ENCODE results near the gene PRSS27. TPM values are rescaled to one million over a fixed set of nuclear protein-coding genes. Genes with fewer than 3 reads are reported as not detected.
"Not testable (repeated sequence)": the region's sequence is repeated elsewhere in the genome, so short reads cannot be mapped to it uniquely, and the experiment has no call there.

Gene PRSS27
- total RNA-seq, 1 donor from 2014 or later: 0.11 TPM

DNA sequence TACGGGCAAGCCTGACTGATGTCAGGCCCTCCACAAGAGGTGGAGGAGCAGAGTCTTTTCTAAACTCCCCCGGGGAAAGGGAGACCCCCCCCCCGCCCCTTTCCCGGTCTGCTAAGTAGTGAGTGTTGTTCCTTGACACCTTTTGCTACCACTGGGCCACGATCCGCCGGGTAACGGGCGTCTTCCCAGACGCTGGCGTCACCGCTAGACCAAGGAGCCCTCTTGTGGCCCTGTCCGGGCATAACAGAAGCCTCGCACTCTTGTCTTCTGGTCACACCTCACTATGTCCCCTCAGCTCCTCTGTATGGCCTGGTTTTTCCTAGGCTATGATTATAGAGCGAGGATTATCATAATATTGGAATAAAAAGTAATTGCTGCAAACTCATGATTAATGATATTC is 50.0 kb downstream of the PRSS27 start:
- H3K4me1 ChIP-seq: peaks cover 42% of the 10 kb centered on the region
- H3K27me3 ChIP-seq (ENCODE audit: low read depth); intact Hi-C loops (cut with micrococcal nuclease); H3K9me3 ChIP-seq (replicated peaks): not testable (repeated sequence)
- H3K4me3 ChIP-seq: peak overlapping the region; percentile 45
- peak; percentile 75 for DNase-seq
- peaks cover 29% of the 10 kb centered on the region for H3K36me3 ChIP-seq
- H3K27ac ChIP-seq (replicated peaks): peak overlapping the region; percentile 33
- TF ChIP-seq CTCF (IDR thresholded peaks at IDR 0.05; ENCODE audit: borderline replicate concordance): peak; percentile 76

GRCh38 chr16:2669587-2669986 is 50.4 kb downstream of the PRSS27 start:
- DNase-seq; H3K9me3 ChIP-seq (replicated peaks); intact Hi-C loops (cut with micrococcal nuclease); H3K27me3 ChIP-seq (ENCODE audit: low read depth): not testable (repeated sequence)
- H3K27ac ChIP-seq (replicated peaks): peak overlapping the region; percentile 33
- H3K4me3 ChIP-seq: peak overlapping the region; percentile 45
- H3K4me1 ChIP-seq: peaks cover 42% of the 10 kb centered on the region
- peaks cover 29% of the 10 kb centered on the region for H3K36me3 ChIP-seq

- intact Hi-C loops (cut with micrococcal nuclease); H3K27me3 ChIP-seq (ENCODE audit: low read depth); H3K9me3 ChIP-seq (replicated peaks); H3K4me3 ChIP-seq; H3K27ac ChIP-seq (replicated peaks); DNase-seq: not testable (repeated sequence)
- Histone ChIP-seq H3K36me3 (peaks cover 37% of the 10 kb centered on the region), H3K4me1 (peaks cover 32% of the 10 kb centered on the region)
These were observed 53.4 kb downstream of the PRSS27 start for GRCh38 chr16:2666671-2667070.

GRCh38 chr16:2664574-2664982 is 55.4 kb downstream of the PRSS27 start:
- peaks cover 34% of the 10 kb centered on the region for H3K36me3 ChIP-seq
- TF ChIP-seq CTCF (IDR thresholded peaks at IDR 0.05; ENCODE audit: borderline replicate concordance): no peak

DNA sequence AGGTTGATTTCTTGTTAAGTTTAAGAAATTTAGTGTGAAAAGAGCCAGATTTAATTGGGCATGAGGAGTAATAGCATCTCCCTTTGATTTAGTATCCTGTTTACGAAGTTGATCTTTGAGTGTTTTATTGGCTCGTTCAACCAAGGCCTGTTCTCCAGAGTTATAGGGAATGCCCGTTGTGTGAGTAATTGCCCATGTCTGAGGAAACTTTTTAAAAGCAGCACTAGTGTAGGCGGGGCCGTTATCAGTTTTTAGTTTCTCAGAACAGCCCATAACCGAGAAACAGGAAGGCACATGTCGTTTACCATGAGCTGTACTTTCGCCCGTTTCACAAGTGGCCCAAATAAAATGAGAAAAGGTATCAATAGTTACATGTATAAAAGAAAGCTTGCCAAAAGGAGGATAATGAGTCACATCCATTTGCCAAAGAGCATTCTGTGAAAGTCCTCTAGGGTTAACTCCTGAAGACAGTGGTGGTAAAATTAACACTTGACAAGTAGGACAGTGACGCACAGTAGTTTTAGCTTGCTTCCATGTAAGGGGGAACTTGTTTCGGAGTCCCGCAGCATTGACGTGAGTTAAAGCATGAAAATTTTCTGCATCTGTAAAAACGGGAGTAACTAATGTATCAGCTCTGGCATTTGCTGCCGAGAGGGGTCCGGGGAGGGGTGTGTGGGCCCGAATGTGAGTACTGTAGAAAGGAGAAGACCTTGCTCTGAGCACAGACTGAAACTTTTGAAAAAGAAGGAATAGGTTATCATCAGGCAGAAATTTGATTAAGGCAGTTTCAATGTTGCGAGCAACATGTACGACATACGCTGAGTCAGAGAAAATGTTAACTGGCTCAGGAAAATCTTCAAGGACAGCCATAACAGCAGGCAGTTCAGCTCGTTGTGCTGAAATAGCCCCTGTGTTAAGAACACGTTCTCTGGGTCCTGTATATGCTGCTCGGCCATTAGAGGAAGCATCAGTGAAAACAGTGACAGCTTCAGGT is 56.2 kb downstream of the PRSS27 start:
- peaks cover 27% of the 10 kb centered on the region for H3K36me3 ChIP-seq
- DNase-seq: no peak
- no peak overlapping the region for H3K4me3 ChIP-seq
- H3K9me3 ChIP-seq (replicated peaks): no peaks in the 10 kb centered on the region
- intact Hi-C loops (cut with micrococcal nuclease): no loop called here
- H3K27me3 ChIP-seq (ENCODE audit: low read depth): no peaks in the 10 kb centered on the region
- peak overlapping the region; percentile 30 for H3K27ac ChIP-seq (replicated peaks)
- no peak for TF ChIP-seq CTCF (IDR thresholded peaks at IDR 0.05; ENCODE audit: borderline replicate concordance)
- H3K4me1 ChIP-seq: peaks cover 14% of the 10 kb centered on the region

More at GRCh38 chr16:2664574-2664982, 55.4 kb downstream of the PRSS27 start:
- peaks cover 17% of the 10 kb centered on the region for H3K4me1 ChIP-seq
- no peaks in the 10 kb centered on the region for H3K9me3 ChIP-seq (replicated peaks)
- H3K4me3 ChIP-seq: no peak overlapping the region
- DNase-seq: no peak
- intact Hi-C loops (cut with micrococcal nuclease): no loop called here
- H3K27me3 ChIP-seq (ENCODE audit: low read depth): no peaks in the 10 kb centered on the region
- no peak overlapping the region for H3K27ac ChIP-seq (replicated peaks)

Other genes with a start within 250 kb of the PRSS27 start
- 0.14 TPM for gene NTN3, start 248.9 kb downstream of the PRSS27 start, total RNA-seq
- gene TBC1D24, start 245.1 kb downstream of the PRSS27 start, total RNA-seq: 11.1 TPM
- gene ATP6V0C, start 206.3 kb downstream of the PRSS27 start, total RNA-seq: 128 TPM
- gene AMDHD2, start 199.9 kb downstream of the PRSS27 start, total RNA-seq: 9.3 TPM
- not detected for gene CEMP1, start 188.8 kb downstream of the PRSS27 start, total RNA-seq
- gene PDPK1, start 182.2 kb downstream of the PRSS27 start, total RNA-seq: 46.4 TPM
- 10.2 TPM for gene KCTD5, start 37.7 kb downstream of the PRSS27 start, total RNA-seq
- gene SRRM2, start 32.4 kb upstream of the PRSS27 start, total RNA-seq: 251 TPM
- 304 TPM for gene ELOB, start 57.1 kb upstream of the PRSS27 start, total RNA-seq
- gene PRSS33, start 67.3 kb upstream of the PRSS27 start, total RNA-seq: not detected
- gene PRSS41, start 78.2 kb upstream of the PRSS27 start, total RNA-seq: not detected
- not detected for gene PRSS21, start 97.0 kb upstream of the PRSS27 start, total RNA-seq
- 0.27 TPM for gene ZG16B, start 110.1 kb upstream of the PRSS27 start, total RNA-seq
- not detected for gene PRSS22, start 137.9 kb upstream of the PRSS27 start, total RNA-seq
- 23.2 TPM for gene FLYWCH2, start 163.0 kb upstream of the PRSS27 start, total RNA-seq
- gene FLYWCH1, start 191.7 kb upstream of the PRSS27 start, total RNA-seq: 35.7 TPM
- not detected for gene KREMEN2, start 244.1 kb upstream of the PRSS27 start, total RNA-seq
- 9.2 TPM for gene PAQR4, start 249.1 kb upstream of the PRSS27 start, total RNA-seq